ENCODE measurements around the gene TBX2. TPM values are rescaled to one million over a fixed set of nuclear protein-coding genes. Genes with fewer than 3 reads are reported as not detected.

TBX2 gene
- total and polyA plus RNA-seq, 2 of the 13 experiments (the other 11 are each of a cell fraction or from before 2014, with no cell fraction given) = 2.8 to 15.3 TPM

DNA sequence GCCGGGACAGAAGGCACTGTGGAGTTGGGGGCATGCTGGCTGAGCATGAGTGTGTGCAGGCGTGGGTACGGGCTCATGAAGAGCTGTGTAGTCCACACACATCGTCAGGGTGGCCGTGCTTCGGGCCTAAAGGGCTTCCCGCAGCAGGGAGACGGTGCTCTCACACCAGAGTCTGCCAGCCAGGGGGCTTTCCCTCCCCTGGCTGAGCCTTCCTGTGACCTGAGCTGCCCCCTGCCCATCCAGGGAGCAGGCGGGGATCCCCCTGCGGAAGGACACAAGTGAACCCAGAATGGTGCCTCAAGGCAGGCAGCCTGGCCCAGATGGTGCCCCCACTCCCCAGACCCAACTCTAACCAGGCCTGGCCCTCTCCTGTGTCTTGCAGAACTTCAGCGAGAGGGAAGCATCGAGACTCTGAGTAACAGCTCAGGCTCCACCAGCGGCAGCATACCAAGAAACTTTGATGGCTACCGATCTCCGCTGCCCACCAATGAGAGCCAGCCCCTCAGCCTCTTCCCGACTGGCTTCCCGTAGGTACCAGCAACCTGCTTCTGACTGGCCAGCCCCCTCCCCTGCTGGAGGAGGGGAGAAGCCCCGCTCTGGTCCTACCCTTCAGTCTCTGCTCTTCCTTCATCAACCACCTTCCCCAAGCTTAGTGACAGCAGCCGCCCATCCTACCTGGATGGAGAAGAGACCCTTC lies 7.9 kb upstream of the TBX2 start:
- ChIA-PET CTCF (ENCODE audit: low intra/inter-chr PET ratio, low total read pairs) (no interaction called here), POLR2A (interaction anchor here (1.1 kb wide), 1 partner anchor 27 kb away, joined by 5 read pairs; no protein-coding TSS in a partner anchor)
- ATAC-seq (no peak), FAIRE-seq (no peak), DNase-seq (ENCODE audit: low spot score) (no peak)
- Histone ChIP-seq H3K36me3 (replicated peaks in 1 of 2; ENCODE audit: control insufficient read depth in 1 of 2, insufficient read depth in 2 of 2, low read length in 2 of 2) (no peaks in the 10 kb centered on the region; a peak in 1 of 5 replicates), H3K9ac (ENCODE audit: insufficient read depth, low read depth, low read length) (no peak overlapping the region), H3K27ac (ENCODE audit: extremely low read length, insufficient read depth, low read length) (no peak overlapping the region), H3K27me3 (ENCODE audit: control insufficient read depth in 1 of 2, insufficient read depth in 2 of 2, low read length in 2 of 2) (no peaks in the 10 kb centered on the region), H3K4me3 (replicated peaks in 1 of 3; ENCODE audit: insufficient read depth in 1 of 3, low read depth in 2 of 3, low read length in 3 of 3) (no peak overlapping the region), H3K9me3 (ENCODE audit: low read length) (no peaks in the 10 kb centered on the region), H2AFZ (ENCODE audit: low read length) (no peak overlapping the region), H3K4me2 (ENCODE audit: low read depth, low read length) (no peak overlapping the region), H4K20me1 (ENCODE audit: insufficient read depth, low read length) (no peaks in the 10 kb centered on the region), H3K4me1 (ENCODE audit: insufficient read depth, low read length) (peaks cover 78% of the 10 kb centered on the region), H3K79me2 (ENCODE audit: insufficient read depth, low read length) (peaks cover 5% of the 10 kb centered on the region)
- WGBS (ENCODE audit: low lambda C conversion rate) = 95% methylated on average over 15 of the region's 19 CpGs
- intact Hi-C loops (cut with micrococcal nuclease; ENCODE audit: unreplicated experiment) (loop anchor here (5.0 to 10.0 kb wide), 2 partner anchors 389 to 667 kb away; no protein-coding TSS in a partner anchor), in situ Hi-C loops (cut with HindIII; ENCODE audit: extremely low pct_ligation_motif_present, low pct_unique_long_range_greater_than_20kb) (loop anchor here (5.0 to 10.0 kb wide), 2 partner anchors 389 to 667 kb away; no protein-coding TSS in a partner anchor)
- TF ChIP-seq RNF2 (conservative IDR thresholded peaks at IDR 0.05; ENCODE audit: low read depth) (no peak), BRF2 (CRISPR knock-in tag; IDR thresholded peaks at IDR 0.05) (no peak), E2F5 (CRISPR knock-in tag; conservative IDR thresholded peaks at IDR 0.05) (no peak), RBFOX2 (IDR thresholded peaks at IDR 0.05; ENCODE audit: low read depth, low read length) (no peak), IKZF4 (CRISPR knock-in tag; IDR thresholded peaks at IDR 0.05; ENCODE audit: borderline replicate concordance, low read depth, not compliant biosample characterization) (no peak), AGO2 (optimal IDR thresholded peaks at IDR 0.05; ENCODE audit: low read depth, low read length) (peak; percentile 78), ZSCAN22 (CRISPR knock-in tag; IDR thresholded peaks at IDR 0.05) (no peak), ZBTB43 (CRISPR knock-in tag; conservative IDR thresholded peaks at IDR 0.05) (no peak), NFE2L2 (IDR thresholded peaks at IDR 0.05; ENCODE audit: low read length) (no peak), AGO1 (IDR thresholded peaks at IDR 0.05; ENCODE audit: low read depth, low read length, poor library complexity, severe bottlenecking) (peak; percentile 66), MAFK (conservative IDR thresholded peaks at IDR 0.05 in 1 of 2, IDR thresholded peaks at IDR 0.05 in 1 of 2; ENCODE audit: low read length in 2 of 2) (no peak), HNF4A (CRISPR knock-in tag; IDR thresholded peaks at IDR 0.05) (no peak), ZNF552 (CRISPR knock-in tag; IDR thresholded peaks at IDR 0.05; ENCODE audit: borderline replicate concordance) (no peak), JARID2 (CRISPR knock-in tag; IDR thresholded peaks at IDR 0.05; ENCODE audit: insufficient replicate concordance) (no peak), AKAP8 (CRISPR knock-in tag; IDR thresholded peaks at IDR 0.05) (peak; percentile 11)
- TF ChIP-seq, protein P1, sequence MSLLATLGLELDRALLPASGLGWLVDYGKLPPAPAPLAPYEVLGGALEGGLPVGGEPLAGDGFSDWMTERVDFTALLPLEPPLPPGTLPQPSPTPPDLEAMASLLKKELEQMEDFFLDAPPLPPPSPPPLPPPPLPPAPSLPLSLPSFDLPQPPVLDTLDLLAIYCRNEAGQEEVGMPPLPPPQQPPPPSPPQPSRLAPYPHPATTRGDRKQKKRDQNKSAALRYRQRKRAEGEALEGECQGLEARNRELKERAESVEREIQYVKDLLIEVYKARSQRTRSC (CRISPR knock-in tag; IDR thresholded peaks at IDR 0.05; ENCODE audit: low read depth) = no peak
- TF ChIP-seq, protein P2, sequence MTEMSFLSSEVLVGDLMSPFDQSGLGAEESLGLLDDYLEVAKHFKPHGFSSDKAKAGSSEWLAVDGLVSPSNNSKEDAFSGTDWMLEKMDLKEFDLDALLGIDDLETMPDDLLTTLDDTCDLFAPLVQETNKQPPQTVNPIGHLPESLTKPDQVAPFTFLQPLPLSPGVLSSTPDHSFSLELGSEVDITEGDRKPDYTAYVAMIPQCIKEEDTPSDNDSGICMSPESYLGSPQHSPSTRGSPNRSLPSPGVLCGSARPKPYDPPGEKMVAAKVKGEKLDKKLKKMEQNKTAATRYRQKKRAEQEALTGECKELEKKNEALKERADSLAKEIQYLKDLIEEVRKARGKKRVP (CRISPR knock-in tag; IDR thresholded peaks at IDR 0.05) = no peak
- no TSS peak for BruUV-seq (replicated peaks)
